K562 (cell line): ENCODE data around the gene DDX18. TPM values are rescaled to one million over a fixed set of nuclear protein-coding genes. Genes with fewer than 3 reads are reported as not detected.
A peak's percentile ranks its signal among the peaks of the same experiment; 100 is the strongest.

Experiments
- ARNT ChIP-seq, 2 experiments: fragments of 450-650 bp; IDR thresholded peaks; 2 replicates each; pipeline ENCODE4 v1.6.1; 2016; ENCODE audit warnings: mild to moderate bottlenecking in 1 of 2
- CC2D1A ChIP-seq: fragments of 450-650 bp; IDR thresholded peaks from 2 replicates; pipeline ENCODE4 v1.6.1; 2017; ENCODE audit warnings: mild to moderate bottlenecking
- DNMT1 ChIP-seq: fragments of 450-650 bp; IDR thresholded peaks from 2 replicates; pipeline ENCODE4 v1.6.1; 2016; ENCODE audit warnings: antibody characterized with exemption, mild to moderate bottlenecking
- FOXA1 ChIP-seq: fragments of 450-650 bp; IDR thresholded peaks from 2 replicates; pipeline ENCODE4 v1.6.1; 2016; ENCODE audit warnings: mild to moderate bottlenecking, borderline replicate concordance
- KAT7 ChIP-seq: sonication (generic); formaldehyde crosslinking; IDR thresholded peaks from 2 replicates; pipeline ENCODE4 v1.8.0; 2022; ENCODE audit warnings: missing genetic modification reagents, mild to moderate bottlenecking, borderline replicate concordance
- KDM2B ChIP-seq: fragments of 250-450 bp; sonication (Bioruptor Pico); IDR thresholded peaks from 2 replicates; pipeline ENCODE4 v1.8.0; 2021; ENCODE audit warnings: mild to moderate bottlenecking, moderate library complexity
- KDM5B ChIP-seq: fragments of 200-600 bp; sonication (generic); IDR thresholded peaks from 2 replicates; pipeline ENCODE4 v1.6.1; 2012; ENCODE audit warnings: low read depth, mild to moderate bottlenecking, moderate library complexity, low read length, control low read depth, inconsistent platforms; ENCODE audit not compliant: insufficient replicate concordance
- PTBP1 ChIP-seq: fragments of 200-400 bp; formaldehyde crosslinking; IDR thresholded peaks from 2 replicates; pipeline ENCODE4 v1.6.1; 2017; ENCODE audit warnings: low read depth, low read length
- SAP30 ChIP-seq: fragments of 200-600 bp; sonication (generic); IDR thresholded peaks from 2 replicates; pipeline ENCODE4 v1.6.1; 2012; ENCODE audit warnings: borderline replicate concordance, low read depth, mild to moderate bottlenecking, moderate library complexity, low read length, control low read depth, inconsistent platforms; ENCODE audit not compliant: insufficient read depth, poor library complexity, severe bottlenecking
- SMAD1 ChIP-seq: fragments of 150-350 bp; IDR thresholded peaks from 2 replicates; pipeline ENCODE4 v1.6.1; 2014; ENCODE audit warnings: low read length, low read depth; ENCODE audit not compliant: partially characterized antibody
- TSC22D4 ChIP-seq: fragments of 450-650 bp; IDR thresholded peaks from 2 replicates; pipeline ENCODE4 v1.6.1; 2016; ENCODE audit warnings: missing genetic modification characterization, missing biosample characterization, control low read depth
- ZBTB5 ChIP-seq: fragments of 450-650 bp; IDR thresholded peaks from 2 replicates; pipeline ENCODE4 v1.6.1; 2017; ENCODE audit warnings: antibody characterized with exemption
- ZBTB9 ChIP-seq: fragments of 450-650 bp; formaldehyde crosslinking; IDR thresholded peaks from 2 replicates; pipeline ENCODE4 v1.4.0; 2020; ENCODE audit warnings: mild to moderate bottlenecking, moderate library complexity
- ZNF384 ChIP-seq: IDR thresholded peaks from 2 replicates; pipeline ENCODE4 v1.6.1; 2012; ENCODE audit warnings: low read depth, low read length, improper control_type of control experiment
- polyA plus RNA-seq, 8 experiments: library from polyadenylated mRNA; depleted of rRNA in 4 of 8; stranded (reverse) in 5 of 8; unstranded in 3 of 8; fragments of >200 nt; fragmentation: Nextera tagmentation in 2 of 8; fragmentation: Illumina TruSeq in 1 of 8; extraction: Ambion mirVana in 2 of 8; extraction: Trizol in 1 of 8; gene quantifications; 2 replicates each; pipeline versions ENCODE4 v1.2.1 to v1.2.3, GENCODE V29; 2011 to 2014; ENCODE audit warnings: inconsistent platforms in 1 of 8, missing spikeins in 1 of 8
- total RNA-seq, 7 experiments: library from RNA; depleted of rRNA in 6 of 7; stranded (reverse); fragments of >200 nt in 6 of 7; fragmentation: Illumina TruSeq in 2 of 7; extraction: Trizol in 2 of 7; gene quantifications; 2 replicates each; pipeline versions ENCODE4 v1.2.1 to v1.2.3, GENCODE V29; 2011 to 2021; ENCODE audit warnings: low replicate concordance in 1 of 7
- TF ChIP-seq, protein P1 (sequence below): fragments of 250-450 bp; sonication (Bioruptor Pico); IDR thresholded peaks from 2 replicates; pipeline ENCODE4 v1.5.0; 2020; ENCODE audit warnings: mild to moderate bottlenecking, borderline replicate concordance
- TF ChIP-seq, protein P2 (sequence below): fragments of 250-450 bp; sonication (Bioruptor Pico); IDR thresholded peaks from 2 replicates; pipeline ENCODE4 v1.4.0; 2020
- TF ChIP-seq, protein P3 (sequence below): sonication (generic); formaldehyde crosslinking; IDR thresholded peaks from 2 replicates; pipeline ENCODE4 v1.8.1; 2022; ENCODE audit warnings: missing genetic modification reagents

Gene DDX18
- total and polyA plus RNA-seq, 9 of the 15 experiments (the other 6 are each of a cell fraction or from before 2014, with no cell fraction given), result 67.9 to 156 (median 116) TPM

DNA sequence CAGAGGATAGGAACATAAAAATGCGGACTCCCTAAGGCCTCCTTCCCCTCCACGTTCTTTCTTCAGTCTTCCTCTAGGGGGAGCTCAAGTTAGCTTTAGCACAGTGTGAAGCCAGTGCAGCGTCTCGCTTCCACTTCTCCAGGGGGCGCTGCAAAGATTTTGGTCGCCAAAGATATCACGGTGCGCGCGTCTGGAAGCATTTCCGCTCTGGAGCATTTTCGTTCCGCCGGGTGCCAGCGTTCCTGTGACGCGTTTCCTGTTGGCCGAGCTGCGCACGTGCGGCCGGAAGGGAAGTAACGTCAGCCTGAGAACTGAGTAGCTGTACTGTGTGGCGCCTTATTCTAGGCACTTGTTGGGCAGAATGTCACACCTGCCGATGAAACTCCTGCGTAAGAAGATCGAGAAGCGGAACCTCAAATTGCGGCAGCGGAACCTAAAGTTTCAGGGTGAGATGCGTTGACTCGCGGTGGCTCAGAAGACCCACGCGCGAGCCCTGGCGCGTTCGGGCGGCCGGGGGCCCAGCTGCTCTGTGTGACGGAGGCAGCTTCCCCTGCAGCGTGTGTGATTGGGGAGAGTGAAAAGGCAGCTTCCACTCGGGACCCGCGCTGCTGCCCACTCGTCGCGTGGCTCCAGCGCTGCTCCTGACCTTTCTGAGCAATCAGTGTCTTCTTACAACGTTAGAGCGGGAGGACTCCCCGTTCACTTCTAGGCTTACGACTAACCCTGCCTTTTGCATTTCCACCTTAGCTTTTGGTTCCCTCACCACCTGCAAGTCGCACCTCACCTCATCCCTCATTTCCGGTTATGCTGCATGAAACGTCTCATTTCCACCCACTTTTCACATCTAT is at the start of gene DDX18 (continued):
- peak; percentile 84 for TF ChIP-seq KDM5B
- TF ChIP-seq ARNT (IDR thresholded peaks at IDR 0.05), result peak; percentile 75 to 86; a peak in 3 of 4 replicates
- TF ChIP-seq SAP30, result peak; percentile 92
- peak; percentile 68 for TF ChIP-seq SMAD1
- TF ChIP-seq, protein P1, sequence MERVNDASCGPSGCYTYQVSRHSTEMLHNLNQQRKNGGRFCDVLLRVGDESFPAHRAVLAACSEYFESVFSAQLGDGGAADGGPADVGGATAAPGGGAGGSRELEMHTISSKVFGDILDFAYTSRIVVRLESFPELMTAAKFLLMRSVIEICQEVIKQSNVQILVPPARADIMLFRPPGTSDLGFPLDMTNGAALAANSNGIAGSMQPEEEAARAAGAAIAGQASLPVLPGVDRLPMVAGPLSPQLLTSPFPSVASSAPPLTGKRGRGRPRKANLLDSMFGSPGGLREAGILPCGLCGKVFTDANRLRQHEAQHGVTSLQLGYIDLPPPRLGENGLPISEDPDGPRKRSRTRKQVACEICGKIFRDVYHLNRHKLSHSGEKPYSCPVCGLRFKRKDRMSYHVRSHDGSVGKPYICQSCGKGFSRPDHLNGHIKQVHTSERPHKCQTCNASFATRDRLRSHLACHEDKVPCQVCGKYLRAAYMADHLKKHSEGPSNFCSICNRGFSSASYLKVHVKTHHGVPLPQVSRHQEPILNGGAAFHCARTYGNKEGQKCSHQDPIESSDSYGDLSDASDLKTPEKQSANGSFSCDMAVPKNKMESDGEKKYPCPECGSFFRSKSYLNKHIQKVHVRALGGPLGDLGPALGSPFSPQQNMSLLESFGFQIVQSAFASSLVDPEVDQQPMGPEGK (CRISPR knock-in tag), result no peak
- TF ChIP-seq FOXA1, result no peak
- TF ChIP-seq, protein P2, sequence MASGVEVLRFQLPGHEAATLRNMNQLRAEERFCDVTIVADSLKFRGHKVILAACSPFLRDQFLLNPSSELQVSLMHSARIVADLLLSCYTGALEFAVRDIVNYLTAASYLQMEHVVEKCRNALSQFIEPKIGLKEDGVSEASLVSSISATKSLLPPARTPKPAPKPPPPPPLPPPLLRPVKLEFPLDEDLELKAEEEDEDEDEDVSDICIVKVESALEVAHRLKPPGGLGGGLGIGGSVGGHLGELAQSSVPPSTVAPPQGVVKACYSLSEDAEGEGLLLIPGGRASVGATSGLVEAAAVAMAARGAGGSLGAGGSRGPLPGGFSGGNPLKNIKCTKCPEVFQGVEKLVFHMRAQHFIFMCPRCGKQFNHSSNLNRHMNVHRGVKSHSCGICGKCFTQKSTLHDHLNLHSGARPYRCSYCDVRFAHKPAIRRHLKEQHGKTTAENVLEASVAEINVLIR (CRISPR knock-in tag), result peak; percentile 91
- no peak for TF ChIP-seq TSC22D4 (tag)
- peak; percentile 37; the same call in 1 of the 2 replicates for TF ChIP-seq ZNF384
- TF ChIP-seq, protein P3, sequence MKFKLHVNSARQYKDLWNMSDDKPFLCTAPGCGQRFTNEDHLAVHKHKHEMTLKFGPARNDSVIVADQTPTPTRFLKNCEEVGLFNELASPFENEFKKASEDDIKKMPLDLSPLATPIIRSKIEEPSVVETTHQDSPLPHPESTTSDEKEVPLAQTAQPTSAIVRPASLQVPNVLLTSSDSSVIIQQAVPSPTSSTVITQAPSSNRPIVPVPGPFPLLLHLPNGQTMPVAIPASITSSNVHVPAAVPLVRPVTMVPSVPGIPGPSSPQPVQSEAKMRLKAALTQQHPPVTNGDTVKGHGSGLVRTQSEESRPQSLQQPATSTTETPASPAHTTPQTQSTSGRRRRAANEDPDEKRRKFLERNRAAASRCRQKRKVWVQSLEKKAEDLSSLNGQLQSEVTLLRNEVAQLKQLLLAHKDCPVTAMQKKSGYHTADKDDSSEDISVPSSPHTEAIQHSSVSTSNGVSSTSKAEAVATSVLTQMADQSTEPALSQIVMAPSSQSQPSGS (CRISPR knock-in tag), result no peak
- no peak for TF ChIP-seq KDM2B
- TF ChIP-seq DNMT1, result no peak
- TF ChIP-seq PTBP1, result no peak
- TF ChIP-seq ZBTB5, result no peak
- TF ChIP-seq KAT7 (CRISPR knock-in tag), result peak; percentile 56; the same call in 1 of the 2 replicates
- TF ChIP-seq CC2D1A, result peak; percentile 93
- peak; percentile 57; the same call in 1 of the 2 replicates for TF ChIP-seq ZBTB9 (CRISPR knock-in tag)
